Keratinocyte (primary cell): Measurements from ENCODE around the gene TARBP1.

Source experiments
- EZH2 ChIP-seq: IDR thresholded peaks from one replicate; pipeline ENCODE4 v1.6.1; 2012; ENCODE audit warnings: inconsistent platforms, mild to moderate bottlenecking, low read length, moderate library complexity
- TF ChIP-seq, protein P1 (sequence below), 3 experiments: IDR thresholded peaks in 1 of 3; conservative IDR thresholded peaks in 1 of 3; optimal IDR thresholded peaks in 1 of 3; 2 replicates in 2 of 3; 3 replicates in 1 of 3; pipeline versions ENCODE3 to v1.5.1; 2011; ENCODE audit warnings: low read length in 3 of 3, mild to moderate bottlenecking in 3 of 3, moderate library complexity in 2 of 3, control low read depth in 1 of 3, inconsistent platforms in 1 of 3; ENCODE audit not compliant: insufficient read depth in 2 of 3; ENCODE audit errors: extremely low read depth in 1 of 3

DNA sequence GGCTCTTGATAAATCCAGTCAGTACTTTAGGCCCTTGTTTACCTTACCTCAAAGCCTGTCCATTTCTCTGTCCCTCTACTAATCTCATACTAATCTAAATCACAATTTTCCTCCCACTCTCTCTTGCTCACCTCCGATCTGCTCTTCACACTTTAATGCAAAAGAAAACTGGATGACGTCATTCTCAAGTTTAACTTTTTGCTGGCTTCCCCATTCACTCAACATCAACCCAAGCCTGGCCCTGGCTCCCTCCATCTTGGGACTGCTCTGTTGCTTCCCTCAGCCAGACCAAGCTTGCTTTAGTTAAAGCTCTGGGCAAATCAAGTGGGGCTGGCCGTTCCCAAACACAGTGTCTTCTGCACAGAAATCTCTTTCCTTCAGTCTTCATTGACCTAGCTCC lies 76.0 kb downstream of the TARBP1 start:
- TF ChIP-seq, protein P1, sequence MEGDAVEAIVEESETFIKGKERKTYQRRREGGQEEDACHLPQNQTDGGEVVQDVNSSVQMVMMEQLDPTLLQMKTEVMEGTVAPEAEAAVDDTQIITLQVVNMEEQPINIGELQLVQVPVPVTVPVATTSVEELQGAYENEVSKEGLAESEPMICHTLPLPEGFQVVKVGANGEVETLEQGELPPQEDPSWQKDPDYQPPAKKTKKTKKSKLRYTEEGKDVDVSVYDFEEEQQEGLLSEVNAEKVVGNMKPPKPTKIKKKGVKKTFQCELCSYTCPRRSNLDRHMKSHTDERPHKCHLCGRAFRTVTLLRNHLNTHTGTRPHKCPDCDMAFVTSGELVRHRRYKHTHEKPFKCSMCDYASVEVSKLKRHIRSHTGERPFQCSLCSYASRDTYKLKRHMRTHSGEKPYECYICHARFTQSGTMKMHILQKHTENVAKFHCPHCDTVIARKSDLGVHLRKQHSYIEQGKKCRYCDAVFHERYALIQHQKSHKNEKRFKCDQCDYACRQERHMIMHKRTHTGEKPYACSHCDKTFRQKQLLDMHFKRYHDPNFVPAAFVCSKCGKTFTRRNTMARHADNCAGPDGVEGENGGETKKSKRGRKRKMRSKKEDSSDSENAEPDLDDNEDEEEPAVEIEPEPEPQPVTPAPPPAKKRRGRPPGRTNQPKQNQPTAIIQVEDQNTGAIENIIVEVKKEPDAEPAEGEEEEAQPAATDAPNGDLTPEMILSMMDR (optimal IDR thresholded peaks at IDR 0.05 in 1 of 3, IDR thresholded peaks at IDR 0.05 in 1 of 3, conservative IDR thresholded peaks at IDR 0.05 in 1 of 3; ENCODE audit: extremely low read depth in 1 of 3, insufficient read depth in 2 of 3, low read length in 3 of 3): no peak
- TF ChIP-seq EZH2: no peak
